GM12873 (cell line): ENCODE results near the gene ITIH1.

ENCODE experiments used
- TF ChIP-seq, protein P1 (sequence below): IDR thresholded peaks from 2 replicates; pipeline ENCODE4 v1.5.1; 2012; ENCODE audit warnings: low read depth, mild to moderate bottlenecking, moderate library complexity, low read length, control low read depth; ENCODE audit not compliant: insufficient read depth; ENCODE audit errors: missing control alignments

Gene ITIH1

DNA sequence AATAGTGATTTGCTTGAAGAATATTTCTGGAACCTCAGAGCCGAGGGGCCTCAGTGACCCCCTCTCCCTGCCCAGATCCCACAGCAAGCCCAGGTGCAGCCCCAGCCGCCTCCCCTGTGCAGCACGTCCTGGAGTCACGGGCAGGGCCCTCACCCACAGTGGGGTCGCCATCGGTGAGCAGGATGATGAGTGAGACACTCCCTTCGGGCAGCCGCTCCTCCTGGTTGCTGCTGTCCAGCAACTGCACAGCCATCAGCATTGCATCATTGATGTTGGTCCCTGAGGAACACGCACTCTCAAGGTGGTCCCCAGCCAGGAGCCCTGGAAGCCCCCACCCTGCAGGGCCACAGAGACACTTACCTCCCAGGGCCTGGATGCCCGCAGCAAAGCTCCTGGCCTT lies 46.6 kb downstream of the ITIH1 start:
- TF ChIP-seq, protein P1, sequence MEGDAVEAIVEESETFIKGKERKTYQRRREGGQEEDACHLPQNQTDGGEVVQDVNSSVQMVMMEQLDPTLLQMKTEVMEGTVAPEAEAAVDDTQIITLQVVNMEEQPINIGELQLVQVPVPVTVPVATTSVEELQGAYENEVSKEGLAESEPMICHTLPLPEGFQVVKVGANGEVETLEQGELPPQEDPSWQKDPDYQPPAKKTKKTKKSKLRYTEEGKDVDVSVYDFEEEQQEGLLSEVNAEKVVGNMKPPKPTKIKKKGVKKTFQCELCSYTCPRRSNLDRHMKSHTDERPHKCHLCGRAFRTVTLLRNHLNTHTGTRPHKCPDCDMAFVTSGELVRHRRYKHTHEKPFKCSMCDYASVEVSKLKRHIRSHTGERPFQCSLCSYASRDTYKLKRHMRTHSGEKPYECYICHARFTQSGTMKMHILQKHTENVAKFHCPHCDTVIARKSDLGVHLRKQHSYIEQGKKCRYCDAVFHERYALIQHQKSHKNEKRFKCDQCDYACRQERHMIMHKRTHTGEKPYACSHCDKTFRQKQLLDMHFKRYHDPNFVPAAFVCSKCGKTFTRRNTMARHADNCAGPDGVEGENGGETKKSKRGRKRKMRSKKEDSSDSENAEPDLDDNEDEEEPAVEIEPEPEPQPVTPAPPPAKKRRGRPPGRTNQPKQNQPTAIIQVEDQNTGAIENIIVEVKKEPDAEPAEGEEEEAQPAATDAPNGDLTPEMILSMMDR = no peak

DNA sequence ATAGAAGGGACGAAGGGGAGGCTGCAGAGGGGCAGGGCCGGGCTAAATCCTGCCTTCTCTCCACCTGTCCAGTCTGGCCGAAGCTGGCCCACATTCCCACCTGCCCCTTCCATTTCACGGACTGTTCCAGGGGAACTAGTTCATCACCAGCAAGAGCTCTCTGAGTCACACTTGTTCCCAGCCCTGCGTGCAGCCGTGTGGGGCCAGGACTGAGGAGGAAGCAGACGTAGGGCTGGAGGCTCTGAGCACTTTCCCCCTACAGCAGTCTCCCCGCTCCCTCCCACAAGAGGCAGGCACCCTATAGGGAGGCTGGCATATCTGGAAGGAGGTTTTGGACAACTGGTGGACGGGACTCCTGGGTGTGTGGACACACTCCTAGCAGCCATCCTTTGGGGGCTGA lies 50.0 kb downstream of the ITIH1 start:
- TF ChIP-seq, protein P1 = no peak

DNA sequence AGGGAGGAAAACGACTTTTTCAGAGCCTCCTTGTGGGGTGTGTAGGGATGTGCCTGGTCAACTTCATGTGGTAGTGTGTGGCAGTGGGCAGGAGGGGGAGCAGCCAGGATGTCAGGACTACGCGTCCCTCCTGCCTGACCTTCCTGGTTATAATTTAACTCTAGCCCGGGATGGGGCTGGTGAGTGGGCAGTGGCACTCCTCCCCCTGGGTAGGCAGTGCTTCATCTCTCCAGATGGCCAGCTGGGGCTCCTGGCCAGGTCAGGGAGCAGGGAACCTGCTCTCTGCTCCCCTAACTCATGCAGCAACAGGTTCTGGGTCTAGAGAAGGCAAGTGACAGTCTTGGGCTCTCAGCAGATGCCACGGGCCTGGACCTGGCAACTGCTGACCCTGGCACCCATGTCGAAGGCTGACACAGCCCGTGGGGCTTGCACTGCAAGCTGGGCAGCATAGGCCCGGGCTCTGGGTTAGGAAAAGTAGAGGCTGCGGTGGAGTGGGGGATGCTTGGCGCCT lies 50.5 kb downstream of the ITIH1 start:
- TF ChIP-seq, protein P1 = no peak

DNA sequence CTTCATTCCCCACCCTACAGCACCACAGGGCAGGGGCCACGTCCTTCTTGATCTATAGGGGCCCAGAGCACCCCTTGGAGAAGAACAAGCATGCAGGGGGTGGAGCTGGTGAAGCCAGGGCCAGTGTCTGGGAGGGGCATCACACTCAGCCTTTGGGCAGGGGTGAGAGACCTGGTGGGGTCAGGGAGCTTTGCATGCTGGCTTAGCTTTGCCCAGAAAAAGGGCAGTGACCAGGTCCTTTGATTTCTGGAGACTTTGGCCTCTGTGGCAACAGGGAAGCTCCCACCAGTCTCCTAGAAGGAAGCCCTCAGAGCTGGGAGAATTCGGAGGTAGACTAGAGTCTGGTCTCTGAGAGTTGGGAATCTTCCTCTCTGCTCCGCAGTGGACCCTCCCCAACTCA lies 52.1 kb downstream of the ITIH1 start:
- TF ChIP-seq, protein P1 = no peak

GRCh38 chr3:52829906-52830463 lies 52.6 kb downstream of the ITIH1 start:
- TF ChIP-seq, protein P1 = no peak

GRCh38 chr3:52830535-52831258 lies 53.3 kb downstream of the ITIH1 start, which contains the start of gene ITIH4:
Gene ITIH4 (minus strand): TSS chr3:52830672. CDS start chr3:52830642, 30 bp downstream.
- TF ChIP-seq, protein P1 = no peak

DNA sequence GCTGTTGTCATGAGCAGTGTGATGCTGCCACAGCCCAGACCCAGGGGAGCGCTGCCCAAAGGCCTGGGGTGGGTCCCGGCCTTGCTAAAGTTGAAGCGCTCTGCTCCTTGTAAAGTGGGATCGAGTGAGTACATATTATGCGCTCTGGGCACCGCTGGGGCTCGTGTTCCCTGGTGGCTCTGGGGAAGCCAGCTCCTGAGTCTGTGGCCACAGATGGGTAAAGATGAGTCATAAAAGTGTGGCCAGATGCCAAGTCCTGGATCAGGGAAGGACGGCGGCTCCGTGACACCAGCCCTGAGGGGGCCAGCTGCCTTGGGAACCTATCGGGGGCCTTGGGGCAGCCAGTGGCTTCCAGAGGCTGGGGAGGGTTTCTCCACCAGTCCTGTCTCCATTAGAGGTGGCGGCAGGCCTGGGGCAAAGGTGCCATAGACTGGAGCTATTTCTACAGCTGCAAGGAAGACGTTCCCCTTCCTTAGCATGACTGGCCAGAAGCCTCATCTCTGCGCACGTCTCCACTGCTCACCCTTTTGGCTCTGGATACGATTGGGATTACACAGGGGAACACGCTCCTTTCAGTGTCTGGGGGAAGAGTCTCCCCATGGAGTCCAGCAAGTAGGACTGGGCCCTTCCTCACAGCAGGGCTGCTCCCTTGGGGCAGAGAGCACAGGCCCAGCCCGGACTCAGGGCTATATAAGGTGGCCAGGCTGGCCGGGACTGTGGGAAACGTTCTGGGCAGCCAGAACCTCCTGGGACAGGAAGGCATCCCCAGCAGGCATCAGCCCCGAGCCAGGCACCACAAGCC lies 54.3 kb downstream of the ITIH1 start:
- TF ChIP-seq, protein P1 = no peak
